ENCODE results near the gene LHX3.

DNA sequence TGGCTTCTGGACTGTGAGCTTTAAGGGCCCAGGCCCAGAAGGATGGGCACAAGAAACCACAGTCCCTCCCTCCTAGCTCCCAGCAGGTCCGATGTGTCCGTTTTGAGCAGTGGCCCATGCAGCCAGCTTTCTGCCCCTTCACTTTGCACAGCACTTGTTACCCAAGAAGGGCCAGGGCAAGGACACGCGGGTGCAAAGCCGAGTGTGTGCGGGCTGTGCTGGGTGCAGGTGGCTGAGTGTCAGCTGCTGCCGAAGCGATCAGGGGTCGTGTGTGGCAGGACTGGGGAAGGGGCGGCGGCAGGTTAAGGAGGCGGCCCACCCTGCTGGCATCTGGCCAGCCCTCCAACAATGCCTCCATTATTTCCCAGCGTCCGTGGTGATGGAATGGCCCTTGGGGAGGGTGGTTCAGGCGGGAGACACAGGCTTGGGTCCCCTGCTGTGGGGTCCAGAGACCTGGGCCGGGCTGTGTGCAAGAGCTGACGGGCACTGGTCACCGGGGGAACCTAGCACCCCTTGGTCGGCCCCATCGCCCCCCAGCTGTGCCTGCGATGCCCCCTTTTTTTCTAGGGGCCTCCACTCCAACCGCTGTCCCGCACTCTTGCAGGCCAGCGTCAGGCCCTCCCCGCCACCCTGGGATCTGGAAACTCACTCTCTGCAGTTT lies 653 bp downstream of the LHX3 start:
- TF ChIP-seq, protein P1, sequence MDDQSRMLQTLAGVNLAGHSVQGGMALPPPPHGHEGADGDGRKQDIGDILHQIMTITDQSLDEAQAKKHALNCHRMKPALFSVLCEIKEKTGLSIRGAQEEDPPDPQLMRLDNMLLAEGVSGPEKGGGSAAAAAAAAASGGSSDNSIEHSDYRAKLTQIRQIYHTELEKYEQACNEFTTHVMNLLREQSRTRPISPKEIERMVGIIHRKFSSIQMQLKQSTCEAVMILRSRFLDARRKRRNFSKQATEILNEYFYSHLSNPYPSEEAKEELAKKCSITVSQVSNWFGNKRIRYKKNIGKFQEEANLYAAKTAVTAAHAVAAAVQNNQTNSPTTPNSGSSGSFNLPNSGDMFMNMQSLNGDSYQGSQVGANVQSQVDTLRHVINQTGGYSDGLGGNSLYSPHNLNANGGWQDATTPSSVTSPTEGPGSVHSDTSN (IDR thresholded peaks at IDR 0.05): no peak
- TF ChIP-seq POLR2AphosphoS5 (IDR thresholded peaks at IDR 0.05; ENCODE audit: low read depth, low read length): no peak
- TF ChIP-seq ZBTB33 (IDR thresholded peaks at IDR 0.05; ENCODE audit: borderline replicate concordance, low read depth): no peak
- TF ChIP-seq SIN3A (IDR thresholded peaks at IDR 0.05; ENCODE audit: borderline replicate concordance, low read depth, low read length): no peak
- TF ChIP-seq MXI1 (IDR thresholded peaks at IDR 0.05; ENCODE audit: low read depth, low read length): no peak
- TF ChIP-seq, protein P2, sequence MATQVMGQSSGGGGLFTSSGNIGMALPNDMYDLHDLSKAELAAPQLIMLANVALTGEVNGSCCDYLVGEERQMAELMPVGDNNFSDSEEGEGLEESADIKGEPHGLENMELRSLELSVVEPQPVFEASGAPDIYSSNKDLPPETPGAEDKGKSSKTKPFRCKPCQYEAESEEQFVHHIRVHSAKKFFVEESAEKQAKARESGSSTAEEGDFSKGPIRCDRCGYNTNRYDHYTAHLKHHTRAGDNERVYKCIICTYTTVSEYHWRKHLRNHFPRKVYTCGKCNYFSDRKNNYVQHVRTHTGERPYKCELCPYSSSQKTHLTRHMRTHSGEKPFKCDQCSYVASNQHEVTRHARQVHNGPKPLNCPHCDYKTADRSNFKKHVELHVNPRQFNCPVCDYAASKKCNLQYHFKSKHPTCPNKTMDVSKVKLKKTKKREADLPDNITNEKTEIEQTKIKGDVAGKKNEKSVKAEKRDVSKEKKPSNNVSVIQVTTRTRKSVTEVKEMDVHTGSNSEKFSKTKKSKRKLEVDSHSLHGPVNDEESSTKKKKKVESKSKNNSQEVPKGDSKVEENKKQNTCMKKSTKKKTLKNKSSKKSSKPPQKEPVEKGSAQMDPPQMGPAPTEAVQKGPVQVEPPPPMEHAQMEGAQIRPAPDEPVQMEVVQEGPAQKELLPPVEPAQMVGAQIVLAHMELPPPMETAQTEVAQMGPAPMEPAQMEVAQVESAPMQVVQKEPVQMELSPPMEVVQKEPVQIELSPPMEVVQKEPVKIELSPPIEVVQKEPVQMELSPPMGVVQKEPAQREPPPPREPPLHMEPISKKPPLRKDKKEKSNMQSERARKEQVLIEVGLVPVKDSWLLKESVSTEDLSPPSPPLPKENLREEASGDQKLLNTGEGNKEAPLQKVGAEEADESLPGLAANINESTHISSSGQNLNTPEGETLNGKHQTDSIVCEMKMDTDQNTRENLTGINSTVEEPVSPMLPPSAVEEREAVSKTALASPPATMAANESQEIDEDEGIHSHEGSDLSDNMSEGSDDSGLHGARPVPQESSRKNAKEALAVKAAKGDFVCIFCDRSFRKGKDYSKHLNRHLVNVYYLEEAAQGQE (IDR thresholded peaks at IDR 0.05; ENCODE audit: low read depth, low read length): no peak
- no peak for TF ChIP-seq CTCF (IDR thresholded peaks at IDR 0.05)
- no peak for TF ChIP-seq RFX5 (IDR thresholded peaks at IDR 0.05; ENCODE audit: low read length)
- no peak for TF ChIP-seq MAX (IDR thresholded peaks at IDR 0.05; ENCODE audit: low read depth)
- TF ChIP-seq GABPA (IDR thresholded peaks at IDR 0.05; ENCODE audit: low read depth): no peak
- TF ChIP-seq NRF1 (IDR thresholded peaks at IDR 0.05; ENCODE audit: low read depth, low read length): no peak
- TF ChIP-seq ELF1 (IDR thresholded peaks at IDR 0.05): no peak
- no peak for TF ChIP-seq EZH2phosphoT487 (IDR thresholded peaks at IDR 0.05; ENCODE audit: borderline replicate concordance, low read depth)
- no peak for TF ChIP-seq CHD2 (IDR thresholded peaks at IDR 0.05; ENCODE audit: low read length, partially characterized antibody)
